ENCODE results near the gene ABCC4. TPM values are rescaled to one million over a fixed set of nuclear protein-coding genes. Genes with fewer than 3 reads are reported as not detected.
"Not testable (repeated sequence)": the region's sequence is repeated elsewhere in the genome, so short reads cannot be mapped to it uniquely, and the experiment has no call there.

ABCC4 gene
- total RNA-seq, 4 donors from 2014 or later = 3.9 to 6.8 (median 4.7) TPM

- Histone ChIP-seq H3K9me3 (peaks cover 0 to 8% (median 0%) of the 10 kb centered on the region in 3 donors), H3K27ac (no peak overlapping the region), H3K27me3 (no peaks in the 10 kb centered on the region), H3K4me3 (no peak overlapping the region), H3K36me3 (peaks cover 0 to 20% of the 10 kb centered on the region in 2 donors), H3K4me1 (no peaks in the 10 kb centered on the region)
- WGBS, 2 donors (ENCODE audit: low coverage in 1 of 2) = 59 to 70% methylated on average over 2 to 5 of the region's 5 CpGs
- ATAC-seq = no peak
- TF ChIP-seq POLR2A (IDR thresholded peaks at IDR 0.05) (no peak), POLR2AphosphoS5 (IDR thresholded peaks at IDR 0.05) (no peak), EP300 (IDR thresholded peaks at IDR 0.05) (no peak)
- TF ChIP-seq, protein P1, sequence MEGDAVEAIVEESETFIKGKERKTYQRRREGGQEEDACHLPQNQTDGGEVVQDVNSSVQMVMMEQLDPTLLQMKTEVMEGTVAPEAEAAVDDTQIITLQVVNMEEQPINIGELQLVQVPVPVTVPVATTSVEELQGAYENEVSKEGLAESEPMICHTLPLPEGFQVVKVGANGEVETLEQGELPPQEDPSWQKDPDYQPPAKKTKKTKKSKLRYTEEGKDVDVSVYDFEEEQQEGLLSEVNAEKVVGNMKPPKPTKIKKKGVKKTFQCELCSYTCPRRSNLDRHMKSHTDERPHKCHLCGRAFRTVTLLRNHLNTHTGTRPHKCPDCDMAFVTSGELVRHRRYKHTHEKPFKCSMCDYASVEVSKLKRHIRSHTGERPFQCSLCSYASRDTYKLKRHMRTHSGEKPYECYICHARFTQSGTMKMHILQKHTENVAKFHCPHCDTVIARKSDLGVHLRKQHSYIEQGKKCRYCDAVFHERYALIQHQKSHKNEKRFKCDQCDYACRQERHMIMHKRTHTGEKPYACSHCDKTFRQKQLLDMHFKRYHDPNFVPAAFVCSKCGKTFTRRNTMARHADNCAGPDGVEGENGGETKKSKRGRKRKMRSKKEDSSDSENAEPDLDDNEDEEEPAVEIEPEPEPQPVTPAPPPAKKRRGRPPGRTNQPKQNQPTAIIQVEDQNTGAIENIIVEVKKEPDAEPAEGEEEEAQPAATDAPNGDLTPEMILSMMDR (IDR thresholded peaks at IDR 0.05) = no peak
These were observed 120.6 kb downstream of the ABCC4 start for GRCh38 chr13:95180513-95181245.

DNA sequence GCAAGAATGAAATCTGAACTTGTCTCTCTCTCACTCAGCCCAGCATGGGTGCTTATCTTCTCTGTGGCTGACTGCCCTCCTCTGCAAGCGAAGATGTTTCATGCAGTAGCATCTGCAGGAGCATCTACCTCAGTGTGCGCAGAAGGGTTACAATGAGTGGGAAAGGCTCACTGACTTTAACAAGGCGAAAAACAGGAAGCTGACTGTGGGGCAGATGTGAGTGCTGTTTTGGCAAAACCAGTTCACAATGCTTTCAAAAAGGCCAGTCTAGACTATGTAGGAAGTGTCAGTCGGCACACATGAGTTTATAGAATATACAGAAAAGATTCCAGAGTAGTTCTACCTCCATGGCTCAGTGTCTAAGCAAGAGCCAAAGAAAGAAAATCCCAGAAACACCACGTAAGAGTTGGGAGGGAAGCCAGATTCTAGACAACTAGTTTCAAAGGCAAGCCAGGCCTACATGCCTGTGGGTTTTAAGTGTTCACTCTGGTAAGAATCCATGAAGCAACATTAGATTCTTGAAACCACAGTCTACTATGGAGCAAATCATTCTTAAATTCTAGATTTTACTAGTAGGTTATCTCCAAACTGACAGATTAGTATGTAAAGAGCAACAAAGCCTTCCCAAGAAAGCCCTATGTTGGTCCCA is 124.5 kb downstream of the ABCC4 start:
- TF ChIP-seq, protein P1 (IDR thresholded peaks at IDR 0.05) = no peak
- TF ChIP-seq POLR2A (IDR thresholded peaks at IDR 0.05) (no peak), EP300 (IDR thresholded peaks at IDR 0.05) (no peak), POLR2AphosphoS5 (IDR thresholded peaks at IDR 0.05) (no peak)
- peaks cover 0 to 39% of the 10 kb centered on the region in 2 donors for H3K36me3 ChIP-seq
- H3K4me1 ChIP-seq = no peaks in the 10 kb centered on the region
- H3K27me3 ChIP-seq = no peaks in the 10 kb centered on the region
- ATAC-seq = no peak
- no peak overlapping the region for H3K4me3 ChIP-seq
- peaks cover 0 to 8% (median 0%) of the 10 kb centered on the region in 3 donors for H3K9me3 ChIP-seq
- WGBS, 2 donors (ENCODE audit: low coverage in 1 of 2) = 75 to 83% methylated on average over 3 to 5 of the region's 5 CpGs
- no peak overlapping the region for H3K27ac ChIP-seq

DNA sequence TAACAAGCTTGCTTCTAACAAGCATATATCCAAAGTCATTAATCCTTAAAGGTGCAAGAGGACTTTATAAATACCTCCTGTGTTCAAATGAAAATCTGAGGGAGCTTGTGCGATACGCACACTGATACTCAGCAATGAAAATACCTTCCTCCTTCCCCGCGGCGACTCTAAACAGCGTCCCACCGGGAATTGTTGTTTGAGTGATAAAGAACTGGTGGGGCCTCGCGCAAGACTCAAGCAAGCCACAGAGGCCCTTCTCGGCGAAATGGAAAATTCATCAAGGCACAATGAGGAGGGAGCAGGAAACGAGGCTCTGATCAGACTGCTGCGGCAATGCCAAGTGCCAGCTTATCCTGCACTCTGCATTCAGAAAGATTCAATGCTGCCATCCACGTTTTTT is 126.7 kb downstream of the ABCC4 start:
- Histone ChIP-seq H3K4me1 (no peaks in the 10 kb centered on the region), H3K9me3 (peaks cover 0 to 6% (median 0%) of the 10 kb centered on the region in 3 donors), H3K27me3 (no peaks in the 10 kb centered on the region), H3K36me3 (peaks cover 0 to 39% of the 10 kb centered on the region in 2 donors), H3K27ac (no peak overlapping the region), H3K4me3 (no peak overlapping the region)
- ATAC-seq = no peak
- 76 to 78% methylated on average over 7 to 13 of the region's 14 CpGs for WGBS, 2 donors (ENCODE audit: low coverage in 1 of 2)
- TF ChIP-seq POLR2A (IDR thresholded peaks at IDR 0.05) (no peak), POLR2AphosphoS5 (IDR thresholded peaks at IDR 0.05) (no peak), EP300 (IDR thresholded peaks at IDR 0.05) (no peak)
- TF ChIP-seq, protein P1 (IDR thresholded peaks at IDR 0.05) = no peak

GRCh38 chr13:95168191-95168590 is 133.1 kb downstream of the ABCC4 start:
- no peaks in the 10 kb centered on the region for H3K4me1 ChIP-seq
- TF ChIP-seq EP300 (IDR thresholded peaks at IDR 0.05) (no peak), POLR2A (IDR thresholded peaks at IDR 0.05) (no peak), POLR2AphosphoS5 (IDR thresholded peaks at IDR 0.05) (no peak)
- TF ChIP-seq, protein P1 (IDR thresholded peaks at IDR 0.05) = no peak
- ATAC-seq = no peak

GRCh38 chr13:95167003-95167402 is 134.2 kb downstream of the ABCC4 start:
- not testable (repeated sequence) for H3K4me3 ChIP-seq, H3K9me3 ChIP-seq, H3K27me3 ChIP-seq, H3K4me1 ChIP-seq, ATAC-seq, H3K27ac ChIP-seq
- 97 to 100% methylated on average over 2 to 3 of the region's 5 CpGs for WGBS, 2 donors (ENCODE audit: low coverage in 1 of 2)
- H3K36me3 ChIP-seq = peaks cover 0 to 16% of the 10 kb centered on the region in 2 donors

More at GRCh38 chr13:95168191-95168590, 133.1 kb downstream of the ABCC4 start:
- WGBS, 2 donors (ENCODE audit: low coverage in 1 of 2) = 88 to 96% methylated on average over 3 to 5 of the region's 6 CpGs
- no peak overlapping the region for H3K27ac ChIP-seq
- no peaks in the 10 kb centered on the region for H3K27me3 ChIP-seq
- no peaks in the 10 kb centered on the region for H3K9me3 ChIP-seq
- H3K36me3 ChIP-seq = peaks cover 0 to 17% of the 10 kb centered on the region in 2 donors
- H3K4me3 ChIP-seq = no peak overlapping the region
